OCI-LY7 (cell line): ENCODE data around the gene CNPPD1.

Experiments used
- EZH2phosphoT487 ChIP-seq: fragments of 200-600 bp; sonication (generic); IDR thresholded peaks from 2 replicates; pipeline ENCODE4 v1.6.1; 2018; ENCODE audit warnings: low read depth, borderline replicate concordance, mild to moderate bottlenecking, mixed run types, antibody characterized with exemption, low read length, moderate library complexity, mixed read lengths
- TF ChIP-seq, protein P1 (sequence below): fragments of 200-600 bp; sonication (generic); conservative IDR thresholded peaks from 2 replicates; pipeline ENCODE4 v1.5.1; 2014; ENCODE audit warnings: mild to moderate bottlenecking, antibody characterized with exemption, low read length, moderate library complexity, mixed read lengths

DNA sequence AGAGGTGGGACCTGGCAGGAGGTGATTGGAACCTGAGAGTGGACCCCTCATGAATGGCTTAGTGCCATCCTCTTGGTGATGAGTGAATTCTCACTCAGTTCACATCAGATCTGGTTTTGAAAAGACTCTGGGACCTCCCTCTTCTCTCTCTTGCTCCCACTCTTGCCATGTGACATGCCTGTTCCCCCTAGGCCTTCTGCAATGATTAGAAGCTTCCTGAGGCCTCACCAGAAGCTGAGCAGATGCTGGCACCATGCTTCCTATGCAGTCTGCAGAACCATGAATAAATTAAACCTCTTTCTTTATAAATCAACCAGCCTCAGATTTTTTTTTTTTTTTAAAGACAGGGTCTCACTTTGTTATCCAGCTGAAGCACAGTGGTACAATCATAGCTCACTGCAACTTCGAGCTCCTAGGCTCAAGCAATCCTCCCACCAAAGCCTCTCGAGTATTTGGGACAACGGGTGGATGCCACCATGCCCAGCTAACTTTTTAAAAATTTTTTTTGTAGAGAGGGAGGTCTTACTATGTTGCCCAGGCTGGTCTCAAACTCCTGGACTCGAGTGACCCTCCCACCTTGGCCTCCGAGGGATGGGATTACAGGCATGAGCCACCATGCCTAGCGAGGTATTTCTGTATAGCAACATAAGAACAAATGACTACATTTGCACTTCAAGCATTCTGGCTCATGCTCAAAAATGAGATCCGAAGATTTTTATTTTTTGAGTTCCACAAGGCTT lies 27.9 kb upstream of the CNPPD1 start:
- TF ChIP-seq EZH2phosphoT487: no peak
- TF ChIP-seq, protein P1, sequence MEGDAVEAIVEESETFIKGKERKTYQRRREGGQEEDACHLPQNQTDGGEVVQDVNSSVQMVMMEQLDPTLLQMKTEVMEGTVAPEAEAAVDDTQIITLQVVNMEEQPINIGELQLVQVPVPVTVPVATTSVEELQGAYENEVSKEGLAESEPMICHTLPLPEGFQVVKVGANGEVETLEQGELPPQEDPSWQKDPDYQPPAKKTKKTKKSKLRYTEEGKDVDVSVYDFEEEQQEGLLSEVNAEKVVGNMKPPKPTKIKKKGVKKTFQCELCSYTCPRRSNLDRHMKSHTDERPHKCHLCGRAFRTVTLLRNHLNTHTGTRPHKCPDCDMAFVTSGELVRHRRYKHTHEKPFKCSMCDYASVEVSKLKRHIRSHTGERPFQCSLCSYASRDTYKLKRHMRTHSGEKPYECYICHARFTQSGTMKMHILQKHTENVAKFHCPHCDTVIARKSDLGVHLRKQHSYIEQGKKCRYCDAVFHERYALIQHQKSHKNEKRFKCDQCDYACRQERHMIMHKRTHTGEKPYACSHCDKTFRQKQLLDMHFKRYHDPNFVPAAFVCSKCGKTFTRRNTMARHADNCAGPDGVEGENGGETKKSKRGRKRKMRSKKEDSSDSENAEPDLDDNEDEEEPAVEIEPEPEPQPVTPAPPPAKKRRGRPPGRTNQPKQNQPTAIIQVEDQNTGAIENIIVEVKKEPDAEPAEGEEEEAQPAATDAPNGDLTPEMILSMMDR: no peak
